ENCODE measurements around the gene CWC27.

- TF ChIP-seq CTCF (IDR thresholded peaks at IDR 0.05) = no peak
- no peak for TF ChIP-seq POLR2A (IDR thresholded peaks at IDR 0.05)
- TF ChIP-seq EP300 (IDR thresholded peaks at IDR 0.05) = no peak
Measured at GRCh38 chr5:64918083-64918482, 149.4 kb downstream of the CWC27 start.
